AG09309 (cell line): Measurements from ENCODE around the gene BCO1.

Experiments
- DNase-seq: peaks from one replicate; pipeline ENCODE4 v3.0.0-alpha.2; 2010; ENCODE audit warnings: low read depth
- H3K4me3 ChIP-seq: 2 replicates; pipeline ENCODE4 v1.5.1; 2011; ENCODE audit warnings: mild to moderate bottlenecking, low read depth, low read length, moderate library complexity; ENCODE audit not compliant: control insufficient read depth
- CTCF ChIP-seq: IDR thresholded peaks from 2 replicates; pipeline ENCODE4 v1.5.1; 2011; ENCODE audit warnings: mild to moderate bottlenecking, low read depth, low read length, inconsistent platforms; ENCODE audit not compliant: insufficient read depth, control insufficient read depth; ENCODE audit errors: missing control alignments

Gene BCO1

DNA sequence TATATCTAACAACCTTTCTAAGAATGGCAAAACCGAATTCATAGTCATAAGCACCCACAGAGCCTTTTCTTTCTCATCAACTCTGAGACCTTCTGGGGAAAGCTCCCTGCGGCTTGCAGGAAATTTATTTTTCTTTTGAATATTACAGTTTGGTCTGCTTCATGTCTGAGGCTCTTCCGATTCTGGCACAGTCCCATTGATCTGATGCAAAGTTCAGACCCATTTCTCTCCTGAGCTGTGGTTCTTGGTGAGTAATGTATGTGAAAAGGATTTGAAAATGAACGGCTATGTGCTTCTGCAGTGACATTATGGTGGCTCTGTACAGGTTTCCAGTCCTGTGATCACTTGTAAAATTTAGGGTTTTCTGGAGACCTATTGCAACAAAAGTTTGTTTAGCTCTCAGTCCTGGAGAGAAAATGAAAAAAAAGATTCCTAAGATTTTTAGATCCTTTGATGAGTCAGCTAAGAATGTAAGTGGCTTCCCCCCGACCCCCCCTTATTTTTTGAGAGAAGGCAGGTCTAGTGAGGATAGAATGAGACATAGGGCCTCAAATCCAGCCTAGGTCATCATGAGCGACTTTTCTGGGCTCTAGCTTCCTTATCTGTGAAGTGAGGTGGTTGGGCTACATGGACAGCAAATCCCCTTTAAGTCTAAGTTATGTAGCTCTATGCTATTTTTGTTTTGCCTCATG lies 80.9 kb downstream of the BCO1 start:
- no peak for TF ChIP-seq CTCF
- H3K4me3 ChIP-seq: no peak overlapping the region
- no peak for DNase-seq

GRCh38 chr16:81321039-81321438 lies 82.5 kb downstream of the BCO1 start:
- no peak overlapping the region for H3K4me3 ChIP-seq
- no peak for DNase-seq
- no peak for TF ChIP-seq CTCF

DNA sequence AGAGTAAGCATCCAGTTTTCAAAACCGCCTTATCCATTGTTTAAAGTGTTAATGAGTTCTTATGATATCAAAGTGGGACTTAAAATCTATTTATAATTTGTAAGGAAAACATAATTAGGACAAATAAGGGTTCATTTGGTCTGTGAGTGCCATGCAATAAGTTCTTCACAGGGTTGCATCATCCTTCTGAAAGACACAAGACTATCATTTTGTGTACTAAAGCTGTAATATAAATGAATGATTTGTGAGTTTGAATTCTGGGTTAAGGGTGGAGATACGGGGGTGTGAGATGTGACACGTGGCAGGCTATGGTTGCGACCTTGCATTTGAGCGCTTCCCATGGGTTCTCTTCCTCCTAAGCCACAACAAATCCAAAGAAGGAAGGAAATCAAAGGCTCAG lies 83.0 kb downstream of the BCO1 start:
- no peak for TF ChIP-seq CTCF
- DNase-seq: no peak
- no peak overlapping the region for H3K4me3 ChIP-seq

GRCh38 chr16:81324808-81325207 lies 86.3 kb downstream of the BCO1 start:
- H3K4me3 ChIP-seq: no peak overlapping the region
- TF ChIP-seq CTCF: no peak

GRCh38 chr16:81327011-81327410 lies 88.5 kb downstream of the BCO1 start:
- TF ChIP-seq CTCF: no peak
- H3K4me3 ChIP-seq: no peak overlapping the region
- no peak for DNase-seq

More at GRCh38 chr16:81324808-81325207, 86.3 kb downstream of the BCO1 start:
- no peak for DNase-seq

DNA sequence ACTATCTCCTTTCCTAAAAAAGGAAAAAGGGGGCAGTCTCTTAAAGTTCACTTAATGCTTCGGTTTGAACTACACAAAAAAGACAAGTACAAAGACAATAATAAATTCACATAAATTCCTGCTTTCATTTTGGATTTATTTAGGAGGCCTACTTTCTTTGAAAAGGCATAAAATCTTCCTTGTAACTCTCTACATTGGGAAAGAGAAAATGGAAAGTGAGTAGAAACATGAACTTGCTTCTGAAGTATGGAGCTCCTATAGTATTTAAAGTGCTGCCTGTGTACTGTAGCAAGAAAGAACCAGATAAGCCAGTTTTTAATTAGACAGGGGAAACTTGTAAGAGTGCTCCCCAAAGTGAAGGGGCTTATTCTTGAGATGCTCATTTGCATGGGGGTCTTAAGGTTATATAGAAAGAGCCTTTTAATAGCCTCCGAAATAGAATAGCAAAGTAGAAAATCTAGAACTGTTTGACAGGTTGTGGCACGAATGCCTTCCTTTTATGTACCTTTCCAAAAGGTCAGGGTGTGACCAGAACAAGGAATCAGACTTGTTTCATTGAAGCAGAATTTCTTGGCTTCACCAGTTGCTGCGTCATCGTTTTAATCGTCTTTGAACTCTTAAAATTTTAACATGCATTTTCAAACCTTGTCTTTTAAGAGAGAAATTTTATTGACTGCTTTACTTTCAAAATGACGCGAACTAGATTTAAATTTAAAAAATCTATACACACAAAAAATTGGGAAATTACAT lies 89.1 kb downstream of the BCO1 start:
- no peak overlapping the region for H3K4me3 ChIP-seq
- no peak for DNase-seq
- TF ChIP-seq CTCF: no peak

GRCh38 chr16:81329947-81330346 lies 91.5 kb downstream of the BCO1 start:
- DNase-seq: no peak
- no peak for TF ChIP-seq CTCF
- no peak overlapping the region for H3K4me3 ChIP-seq
